HG03575 (cell line): ENCODE measurements around the gene FRMPD4.
"Not testable (repeated sequence)": the region's sequence is repeated elsewhere in the genome, so short reads cannot be mapped to it uniquely, and the experiment has no call there.

Experiments
- ATAC-seq: cut with Tn5 transposase; IDR thresholded peaks from one replicate; pipeline ENCODE4 v1.9.1; 2021; ENCODE audit not compliant: unreplicated experiment, insufficient number of reproducible peaks, low FRiP score; ENCODE audit errors: extremely low read depth

Gene FRMPD4

GRCh38 chrX:12138361-12139313 is at the start of gene FRMPD4:
Gene FRMPD4, plus strand, starts transcription at chrX:12138473. Its CDS starts 499 bp downstream, at chrX:12138972.
- ATAC-seq, result no peak

- ATAC-seq, result no peak
Measured at GRCh38 chrX:12089740-12090139, 48.5 kb upstream of the FRMPD4 start.

- ATAC-seq, result no peak
Measured at GRCh38 chrX:12113321-12113720, 25.0 kb upstream of the FRMPD4 start.

GRCh38 chrX:12115377-12115776 is 22.9 kb upstream of the FRMPD4 start:
- no peak for ATAC-seq

- no peak for ATAC-seq
Measured at GRCh38 chrX:12118134-12118533, 20.1 kb upstream of the FRMPD4 start.

- no peak for ATAC-seq
Measured at GRCh38 chrX:12128017-12128416, 10.3 kb upstream of the FRMPD4 start.

GRCh38 chrX:12137951-12138360 is 317 bp upstream of the FRMPD4 start:
- ATAC-seq, result no peak

GRCh38 chrX:12139934-12140611 is 1.8 kb downstream of the FRMPD4 start:
- no peak for ATAC-seq

- ATAC-seq, result no peak
Measured at GRCh38 chrX:12141511-12141910, 3.2 kb downstream of the FRMPD4 start.

- ATAC-seq, result no peak
Measured at GRCh38 chrX:12142661-12143060, 4.4 kb downstream of the FRMPD4 start.

- ATAC-seq, result no peak
Measured at GRCh38 chrX:12145402-12145801, 7.1 kb downstream of the FRMPD4 start.

GRCh38 chrX:12149670-12150407 is 11.6 kb downstream of the FRMPD4 start:
- no peak for ATAC-seq

- ATAC-seq, result no peak
Measured at GRCh38 chrX:12153317-12153716, 15.0 kb downstream of the FRMPD4 start.

- ATAC-seq, result no peak
Measured at GRCh38 chrX:12153741-12154140, 15.5 kb downstream of the FRMPD4 start.

- no peak for ATAC-seq
Measured at GRCh38 chrX:12159799-12160198, 21.5 kb downstream of the FRMPD4 start.

- no peak for ATAC-seq
Measured at GRCh38 chrX:12162420-12162819, 24.1 kb downstream of the FRMPD4 start.

- ATAC-seq, result not testable (repeated sequence)
Measured at GRCh38 chrX:12164180-12164579, 25.9 kb downstream of the FRMPD4 start.

GRCh38 chrX:12170755-12171154 is 32.5 kb downstream of the FRMPD4 start:
- ATAC-seq, result no peak

GRCh38 chrX:12174358-12174757 is 36.1 kb downstream of the FRMPD4 start:
- no peak for ATAC-seq
